ENCODE data around the gene NSG1.
"Not testable (repeated sequence)": the region's sequence is repeated elsewhere in the genome, so short reads cannot be mapped to it uniquely, and the experiment has no call there.

The NSG1 gene

DNA sequence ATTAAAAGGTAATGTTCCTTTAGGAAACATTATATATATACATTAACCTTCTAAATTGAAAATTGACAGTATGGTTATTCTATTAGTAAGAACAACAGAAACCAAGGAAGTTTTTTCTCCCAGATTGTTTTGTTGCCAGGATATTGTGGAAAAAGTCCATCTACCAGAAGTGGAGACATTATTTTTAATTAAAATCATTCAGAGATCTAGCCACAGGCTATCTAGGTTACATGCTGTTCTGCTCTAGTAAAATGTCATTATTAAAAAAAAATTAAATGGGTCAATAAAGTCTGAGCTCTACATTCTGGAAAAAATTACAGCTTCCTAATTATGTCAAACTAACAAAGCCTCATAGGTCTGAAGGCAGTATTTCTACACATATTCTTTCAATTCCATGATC, 74.3 kb downstream of the NSG1 start:
- peaks cover 25% of the 10 kb centered on the region for H3K36me3 ChIP-seq
- no peaks in the 10 kb centered on the region for H3K27me3 ChIP-seq (ENCODE audit: insufficient read depth, low read depth, severe bottlenecking)
- H3K27ac ChIP-seq = no peak overlapping the region
- no peaks in the 10 kb centered on the region for H3K9me3 ChIP-seq (ENCODE audit: severe bottlenecking)
- TF ChIP-seq, protein P1, sequence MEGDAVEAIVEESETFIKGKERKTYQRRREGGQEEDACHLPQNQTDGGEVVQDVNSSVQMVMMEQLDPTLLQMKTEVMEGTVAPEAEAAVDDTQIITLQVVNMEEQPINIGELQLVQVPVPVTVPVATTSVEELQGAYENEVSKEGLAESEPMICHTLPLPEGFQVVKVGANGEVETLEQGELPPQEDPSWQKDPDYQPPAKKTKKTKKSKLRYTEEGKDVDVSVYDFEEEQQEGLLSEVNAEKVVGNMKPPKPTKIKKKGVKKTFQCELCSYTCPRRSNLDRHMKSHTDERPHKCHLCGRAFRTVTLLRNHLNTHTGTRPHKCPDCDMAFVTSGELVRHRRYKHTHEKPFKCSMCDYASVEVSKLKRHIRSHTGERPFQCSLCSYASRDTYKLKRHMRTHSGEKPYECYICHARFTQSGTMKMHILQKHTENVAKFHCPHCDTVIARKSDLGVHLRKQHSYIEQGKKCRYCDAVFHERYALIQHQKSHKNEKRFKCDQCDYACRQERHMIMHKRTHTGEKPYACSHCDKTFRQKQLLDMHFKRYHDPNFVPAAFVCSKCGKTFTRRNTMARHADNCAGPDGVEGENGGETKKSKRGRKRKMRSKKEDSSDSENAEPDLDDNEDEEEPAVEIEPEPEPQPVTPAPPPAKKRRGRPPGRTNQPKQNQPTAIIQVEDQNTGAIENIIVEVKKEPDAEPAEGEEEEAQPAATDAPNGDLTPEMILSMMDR (IDR thresholded peaks at IDR 0.05; ENCODE audit: low read depth, low read length) = no peak
- DNase-seq = no peak
- no peak overlapping the region for H3K4me3 ChIP-seq (ENCODE audit: low read depth, low read length)

DNA sequence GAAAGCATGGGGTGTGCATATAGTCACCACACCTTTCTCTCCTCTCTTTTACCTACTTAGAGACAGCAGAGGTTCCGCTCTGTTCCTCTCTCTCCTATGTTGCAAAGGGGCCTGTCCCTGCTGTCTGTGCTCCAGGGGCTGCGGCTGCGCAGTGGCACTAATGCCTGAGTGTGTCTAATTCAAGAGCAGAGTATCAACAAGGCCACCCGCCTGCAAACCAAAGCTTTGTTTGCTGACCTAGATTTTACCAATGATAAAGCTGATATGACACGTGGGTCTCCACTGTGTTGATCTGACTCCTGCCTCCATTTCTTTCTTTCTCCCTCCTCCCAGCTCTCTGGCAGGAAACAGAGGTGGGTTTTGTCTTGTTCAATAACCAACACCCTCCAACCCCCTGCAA, 74.9 kb downstream of the NSG1 start:
- Histone ChIP-seq H3K36me3 (peaks cover 20% of the 10 kb centered on the region), H3K27me3 (ENCODE audit: insufficient read depth, low read depth, severe bottlenecking) (no peaks in the 10 kb centered on the region), H3K4me3 (ENCODE audit: low read depth, low read length) (no peak overlapping the region), H3K27ac (no peak overlapping the region), H3K9me3 (ENCODE audit: severe bottlenecking) (peaks cover under 1% of the 10 kb centered on the region)
- DNase-seq = no peak
- TF ChIP-seq, protein P1 (IDR thresholded peaks at IDR 0.05; ENCODE audit: low read depth, low read length) = no peak

DNA sequence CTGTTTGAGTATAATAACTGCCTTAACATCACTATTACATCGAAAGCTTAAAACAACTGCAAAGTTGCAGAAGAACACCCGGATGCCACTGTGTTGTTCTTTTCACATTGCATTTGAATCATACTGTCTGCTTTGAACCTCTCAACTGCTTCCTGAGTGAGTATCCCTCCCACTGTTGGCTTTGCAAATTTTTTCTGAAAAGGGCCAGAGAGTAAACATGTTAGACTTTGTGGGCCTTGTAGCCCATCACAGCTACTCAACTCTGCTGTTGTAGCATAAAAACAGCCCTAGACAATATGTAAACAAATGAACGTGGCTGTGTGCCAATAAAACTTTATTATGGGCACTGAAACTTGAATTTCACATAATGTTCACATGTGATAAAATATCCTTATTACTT, 76.1 kb downstream of the NSG1 start:
- no peak overlapping the region for H3K27ac ChIP-seq
- no peak for DNase-seq
- TF ChIP-seq, protein P1 (IDR thresholded peaks at IDR 0.05; ENCODE audit: low read depth, low read length) = no peak

DNA sequence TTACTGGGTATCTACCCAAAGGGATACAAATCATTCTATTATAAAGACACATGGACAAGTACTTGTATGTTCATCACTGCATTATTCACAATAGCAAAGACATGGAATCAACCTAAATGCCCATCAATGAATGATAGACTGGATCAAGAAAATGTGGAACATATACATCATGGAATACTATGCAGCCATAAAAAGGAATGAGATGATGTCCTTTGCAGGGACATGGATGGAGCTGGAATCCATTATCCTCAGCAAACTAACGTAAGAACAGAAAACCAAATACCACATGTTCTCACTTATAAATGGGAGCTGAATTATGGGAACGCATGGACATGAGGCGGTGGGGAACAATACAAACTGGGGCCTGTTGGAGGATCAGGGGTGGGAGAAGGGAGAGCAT, 78.3 kb downstream of the NSG1 start:
- not testable (repeated sequence) for H3K27ac ChIP-seq; DNase-seq; H3K9me3 ChIP-seq (ENCODE audit: severe bottlenecking); H3K4me3 ChIP-seq (ENCODE audit: low read depth, low read length); H3K27me3 ChIP-seq (ENCODE audit: insufficient read depth, low read depth, severe bottlenecking)
- H3K36me3 ChIP-seq = peaks cover 38% of the 10 kb centered on the region

More for the DNA sequence above, 76.1 kb downstream of the NSG1 start:
- Histone ChIP-seq H3K4me3 (ENCODE audit: low read depth, low read length) (no peak overlapping the region), H3K36me3 (peaks cover 22% of the 10 kb centered on the region), H3K27me3 (ENCODE audit: insufficient read depth, low read depth, severe bottlenecking) (no peaks in the 10 kb centered on the region), H3K9me3 (ENCODE audit: severe bottlenecking) (peaks cover 3% of the 10 kb centered on the region)

Data from WERI-Rb-1 (cell line).